Measurements from ENCODE around the gene ZNF492.
"Not testable (repeated sequence)": the region's sequence is repeated elsewhere in the genome, so short reads cannot be mapped to it uniquely, and the experiment has no call there.

ZNF492 gene

DNA sequence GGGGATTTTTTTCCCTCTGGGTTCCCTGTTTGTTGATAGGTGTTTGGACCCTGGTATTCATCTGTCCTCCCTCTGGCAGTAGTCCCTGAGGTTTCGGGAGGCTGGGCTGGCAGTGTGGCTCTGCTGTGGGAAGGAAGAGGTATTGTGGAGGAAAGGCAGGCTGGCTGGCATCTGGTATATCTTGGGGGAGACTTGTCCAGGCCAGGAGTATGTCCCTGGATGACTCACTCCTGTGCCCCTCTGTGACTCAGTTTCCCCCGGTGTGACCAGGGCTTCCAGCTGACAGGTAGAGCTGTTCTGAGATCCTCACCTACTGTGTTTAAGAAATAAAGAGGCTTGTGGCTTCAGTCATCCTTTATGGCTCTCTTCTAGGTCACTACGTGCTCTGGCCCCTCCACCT lies 14.2 kb upstream of the ZNF492 start:
- Histone ChIP-seq H3K27me3 (ENCODE audit: control insufficient read depth, insufficient read depth, low read length) (no peaks in the 10 kb centered on the region), H3K9me3 (ENCODE audit: control insufficient read depth, low read depth, low read length) (peaks cover 53% of the 10 kb centered on the region), H3K27ac (ENCODE audit: low read length) (no peak overlapping the region)

DNA sequence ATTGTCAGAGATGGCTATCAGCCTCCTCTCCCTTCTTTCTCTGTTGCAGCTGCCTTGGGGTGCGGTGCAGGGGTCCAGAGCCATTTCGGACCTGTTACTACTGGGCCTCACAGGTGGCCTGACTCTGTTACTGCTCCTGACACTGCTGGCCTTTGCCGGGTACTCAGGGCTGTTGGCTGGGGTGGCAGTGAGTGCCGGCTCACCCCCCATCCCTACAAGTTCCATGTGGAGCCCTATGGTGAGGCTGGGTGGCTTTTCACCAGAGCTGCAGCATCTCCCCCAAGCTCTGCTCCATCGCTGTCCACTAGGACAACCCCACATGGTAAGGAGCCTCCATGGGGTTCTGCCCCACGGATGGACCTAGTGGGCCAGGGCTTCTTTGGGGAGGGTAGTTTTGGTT lies 13.7 kb upstream of the ZNF492 start:
- no peaks in the 10 kb centered on the region for H3K27me3 ChIP-seq (ENCODE audit: control insufficient read depth, insufficient read depth, low read length)
- H3K9ac ChIP-seq (ENCODE audit: low read length), result no peak overlapping the region
- H3K4me3 ChIP-seq (ENCODE audit: low read length), result no peak overlapping the region
- H3K27ac ChIP-seq (ENCODE audit: low read length), result no peak overlapping the region
- H3K4me1 ChIP-seq (ENCODE audit: control insufficient read depth, low read depth, low read length), result no peaks in the 10 kb centered on the region
- H3K36me3 ChIP-seq (ENCODE audit: control insufficient read depth, low read depth, low read length), result no peaks in the 10 kb centered on the region
- H3K9me3 ChIP-seq (ENCODE audit: control insufficient read depth, low read depth, low read length), result peaks cover 54% of the 10 kb centered on the region

More for the DNA sequence above, 14.2 kb upstream of the ZNF492 start:
- no peaks in the 10 kb centered on the region for H3K36me3 ChIP-seq (ENCODE audit: control insufficient read depth, low read depth, low read length)
- H3K4me3 ChIP-seq (ENCODE audit: low read length), result no peak overlapping the region
- no peaks in the 10 kb centered on the region for H3K4me1 ChIP-seq (ENCODE audit: control insufficient read depth, low read depth, low read length)
- H3K9ac ChIP-seq (ENCODE audit: low read length), result no peak overlapping the region

GRCh38 chr19:22620912-22621311 lies 13.2 kb upstream of the ZNF492 start:
- Histone ChIP-seq H3K9me3 (ENCODE audit: control insufficient read depth, low read depth, low read length) (peaks cover 57% of the 10 kb centered on the region), H3K4me3 (ENCODE audit: low read length) (no peak overlapping the region), H3K27ac (ENCODE audit: low read length) (no peak overlapping the region), H3K27me3 (ENCODE audit: control insufficient read depth, insufficient read depth, low read length) (no peaks in the 10 kb centered on the region), H3K9ac (ENCODE audit: low read length) (no peak overlapping the region), H3K4me1 (ENCODE audit: control insufficient read depth, low read depth, low read length) (no peaks in the 10 kb centered on the region), H3K36me3 (ENCODE audit: control insufficient read depth, low read depth, low read length) (no peaks in the 10 kb centered on the region)

DNA sequence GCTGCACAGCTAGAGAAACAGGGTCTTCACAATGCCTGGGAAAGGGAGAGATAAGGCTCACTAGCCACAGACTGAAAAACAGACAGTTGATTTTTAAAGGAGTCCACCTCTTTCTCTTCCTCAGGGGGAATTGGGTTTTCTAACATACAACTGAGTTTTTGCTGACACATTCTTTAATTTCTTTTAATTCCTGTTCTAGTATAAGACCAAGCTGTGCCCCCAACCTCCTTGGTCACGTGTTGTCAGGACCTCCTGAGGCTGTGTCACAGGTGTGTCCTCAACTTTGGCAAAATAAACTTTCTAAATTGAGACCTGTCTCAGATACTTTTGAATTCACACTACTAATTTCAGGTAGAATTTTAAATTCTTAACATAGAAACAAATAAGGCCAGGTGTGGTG lies 12.1 kb upstream of the ZNF492 start:
- Histone ChIP-seq H3K4me1 (ENCODE audit: control insufficient read depth, low read depth, low read length) (no peaks in the 10 kb centered on the region), H3K9ac (ENCODE audit: low read length) (no peak overlapping the region), H3K9me3 (ENCODE audit: control insufficient read depth, low read depth, low read length) (peaks cover 59% of the 10 kb centered on the region), H3K4me3 (ENCODE audit: low read length) (no peak overlapping the region), H3K36me3 (ENCODE audit: control insufficient read depth, low read depth, low read length) (no peaks in the 10 kb centered on the region), H3K27me3 (ENCODE audit: control insufficient read depth, insufficient read depth, low read length) (no peaks in the 10 kb centered on the region), H3K27ac (ENCODE audit: low read length) (no peak overlapping the region)

DNA sequence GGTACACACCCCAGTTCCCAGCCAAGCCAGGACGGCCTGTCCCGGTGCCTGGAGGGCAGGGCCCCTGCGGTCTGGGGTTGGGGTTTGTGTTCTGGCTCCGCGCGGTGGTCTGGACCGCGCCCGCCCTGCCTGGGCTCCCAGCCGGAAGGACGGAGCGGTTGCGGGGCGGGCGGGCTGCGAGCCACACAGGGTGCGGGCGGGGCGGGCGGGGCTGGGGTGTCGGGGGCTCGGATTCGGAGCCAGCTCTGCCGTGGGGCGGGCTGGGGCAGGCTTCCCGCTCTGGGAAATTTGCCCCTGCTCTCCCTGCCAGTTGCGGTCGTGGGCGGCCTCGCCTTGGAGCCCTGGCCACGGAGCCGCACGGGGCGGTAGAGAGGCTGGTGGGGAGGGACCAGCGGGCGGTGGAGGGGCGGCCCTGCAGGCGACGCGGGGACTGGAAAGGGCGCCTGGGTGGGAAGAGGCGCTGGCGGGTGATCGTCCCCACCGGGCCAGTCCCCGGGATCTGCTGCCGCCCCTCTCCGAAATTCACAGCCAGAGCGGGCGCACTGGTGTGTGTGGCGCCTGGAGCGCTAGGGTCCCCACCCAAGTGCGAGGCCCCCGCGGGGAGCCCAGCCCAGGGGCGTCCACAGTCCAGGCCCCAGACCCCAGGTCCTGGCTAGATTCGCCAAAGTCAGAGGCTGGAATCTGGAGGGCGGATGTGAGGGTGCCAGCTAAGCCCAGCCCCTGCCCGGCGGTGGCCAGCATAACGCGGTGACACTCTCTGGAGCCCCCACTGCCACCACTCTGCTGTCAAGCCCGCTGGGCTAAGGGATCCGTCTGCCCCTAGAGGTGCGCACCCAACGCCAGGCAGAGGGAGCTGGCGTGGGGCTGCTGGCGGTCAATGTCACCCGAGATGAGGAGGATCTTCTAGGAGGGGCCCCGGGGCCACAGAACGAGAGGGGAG lies 11.0 kb upstream of the ZNF492 start:
- H3K36me3 ChIP-seq (ENCODE audit: control insufficient read depth, low read depth, low read length), result no peaks in the 10 kb centered on the region
- H3K4me1 ChIP-seq (ENCODE audit: control insufficient read depth, low read depth, low read length), result no peaks in the 10 kb centered on the region
- peaks cover 65% of the 10 kb centered on the region for H3K9me3 ChIP-seq (ENCODE audit: control insufficient read depth, low read depth, low read length)
- no peak overlapping the region for H3K9ac ChIP-seq (ENCODE audit: low read length)
- H3K27me3 ChIP-seq (ENCODE audit: control insufficient read depth, insufficient read depth, low read length), result no peaks in the 10 kb centered on the region
- H3K27ac ChIP-seq (ENCODE audit: low read length), result no peak overlapping the region
- no peak overlapping the region for H3K4me3 ChIP-seq (ENCODE audit: low read length)

DNA sequence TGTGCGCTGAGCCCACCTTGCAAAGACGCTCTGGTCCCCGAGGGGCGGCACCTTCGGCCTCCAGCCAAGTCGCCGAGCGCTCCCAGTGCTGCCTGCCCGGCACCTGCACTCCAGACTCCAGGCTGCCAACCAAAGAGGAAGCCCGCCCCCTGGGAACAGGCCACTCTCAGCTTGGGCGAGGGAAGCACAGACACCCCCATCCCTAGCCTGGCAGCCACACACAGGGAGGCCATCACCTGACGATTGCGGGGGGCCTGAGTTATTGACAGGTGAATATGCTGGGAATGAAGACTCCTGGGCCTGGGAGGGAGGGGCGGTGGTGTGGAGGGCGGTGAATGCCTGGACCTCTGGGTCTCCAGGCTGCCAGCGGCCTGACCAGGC lies 10.3 kb upstream of the ZNF492 start:
- H3K4me1 ChIP-seq (ENCODE audit: control insufficient read depth, low read depth, low read length), result no peaks in the 10 kb centered on the region
- no peak overlapping the region for H3K9ac ChIP-seq (ENCODE audit: low read length)
- H3K9me3 ChIP-seq (ENCODE audit: control insufficient read depth, low read depth, low read length), result peaks cover 67% of the 10 kb centered on the region
- no peak overlapping the region for H3K4me3 ChIP-seq (ENCODE audit: low read length)
- H3K36me3 ChIP-seq (ENCODE audit: control insufficient read depth, low read depth, low read length), result no peaks in the 10 kb centered on the region
- H3K27me3 ChIP-seq (ENCODE audit: control insufficient read depth, insufficient read depth, low read length), result no peaks in the 10 kb centered on the region
- no peak overlapping the region for H3K27ac ChIP-seq (ENCODE audit: low read length)

GRCh38 chr19:22625266-22626035 lies 8.7 kb upstream of the ZNF492 start:
- Histone ChIP-seq H3K9me3 (ENCODE audit: control insufficient read depth, low read depth, low read length) (peaks cover 58% of the 10 kb centered on the region), H3K36me3 (ENCODE audit: control insufficient read depth, low read depth, low read length) (no peaks in the 10 kb centered on the region), H3K4me3 (ENCODE audit: low read length) (no peak overlapping the region), H3K4me1 (ENCODE audit: control insufficient read depth, low read depth, low read length) (no peaks in the 10 kb centered on the region), H3K27ac (ENCODE audit: low read length) (no peak overlapping the region), H3K9ac (ENCODE audit: low read length) (no peak overlapping the region), H3K27me3 (ENCODE audit: control insufficient read depth, insufficient read depth, low read length) (no peaks in the 10 kb centered on the region)

GRCh38 chr19:22627526-22627925 lies 6.6 kb upstream of the ZNF492 start:
- Histone ChIP-seq H3K27ac (ENCODE audit: low read length) (no peak overlapping the region), H3K4me3 (ENCODE audit: low read length) (no peak overlapping the region), H3K36me3 (ENCODE audit: control insufficient read depth, low read depth, low read length) (no peaks in the 10 kb centered on the region), H3K9me3 (ENCODE audit: control insufficient read depth, low read depth, low read length) (peaks cover 49% of the 10 kb centered on the region), H3K27me3 (ENCODE audit: control insufficient read depth, insufficient read depth, low read length) (no peaks in the 10 kb centered on the region), H3K9ac (ENCODE audit: low read length) (no peak overlapping the region), H3K4me1 (ENCODE audit: control insufficient read depth, low read depth, low read length) (no peaks in the 10 kb centered on the region)

DNA sequence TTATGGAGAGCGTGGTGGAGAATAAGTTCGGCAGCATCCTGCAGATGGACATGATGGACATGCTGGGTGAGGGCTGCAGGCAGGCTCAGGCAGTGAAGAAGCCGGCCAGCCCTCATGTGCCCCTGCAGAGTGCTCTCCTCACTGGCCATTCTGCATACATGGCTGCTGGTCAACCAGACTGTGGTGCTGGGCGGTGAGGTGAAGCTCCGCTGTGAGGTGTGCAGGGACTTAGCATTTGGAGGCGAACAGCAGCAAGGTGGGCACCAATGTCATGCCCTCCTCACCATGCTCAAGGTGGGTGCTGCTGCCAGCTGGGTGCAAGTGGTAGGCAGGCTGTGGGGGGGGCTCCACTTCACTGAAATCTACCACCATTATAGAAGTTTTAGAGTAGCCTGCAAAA lies 5.7 kb upstream of the ZNF492 start:
- H3K9me3 ChIP-seq (ENCODE audit: control insufficient read depth, low read depth, low read length), result peaks cover 58% of the 10 kb centered on the region
- H3K27me3 ChIP-seq (ENCODE audit: control insufficient read depth, insufficient read depth, low read length), result no peaks in the 10 kb centered on the region
- no peaks in the 10 kb centered on the region for H3K4me1 ChIP-seq (ENCODE audit: control insufficient read depth, low read depth, low read length)
- H3K4me3 ChIP-seq (ENCODE audit: low read length), result no peak overlapping the region
- H3K9ac ChIP-seq (ENCODE audit: low read length), result no peak overlapping the region
- H3K27ac ChIP-seq (ENCODE audit: low read length), result no peak overlapping the region
- no peaks in the 10 kb centered on the region for H3K36me3 ChIP-seq (ENCODE audit: control insufficient read depth, low read depth, low read length)

DNA sequence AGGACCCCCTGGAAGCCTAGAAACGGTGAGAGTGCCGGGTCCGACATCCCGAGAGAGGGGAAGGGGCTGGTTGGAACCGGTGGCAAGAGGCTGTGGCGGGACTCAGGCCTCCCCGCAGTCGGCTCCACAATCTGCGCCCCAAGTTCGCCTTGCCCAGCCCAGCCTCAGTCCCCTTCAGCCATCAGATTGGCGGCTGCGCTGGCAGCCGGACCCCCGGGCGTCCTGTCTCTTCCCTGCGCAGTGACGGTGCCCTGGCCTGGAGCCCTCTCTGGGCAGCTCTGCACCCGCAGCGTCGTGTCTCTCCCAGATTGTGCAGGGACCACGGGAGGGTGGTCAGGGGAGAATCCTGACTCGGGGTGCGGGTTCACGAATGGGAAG lies 315 bp downstream of the ZNF492 start:
- Histone ChIP-seq H3K9me3 (ENCODE audit: control insufficient read depth, low read depth, low read length) (peaks cover 36% of the 10 kb centered on the region), H3K27me3 (ENCODE audit: control insufficient read depth, insufficient read depth, low read length) (no peaks in the 10 kb centered on the region), H3K4me1 (ENCODE audit: control insufficient read depth, low read depth, low read length) (no peaks in the 10 kb centered on the region), H3K9ac (ENCODE audit: low read length) (no peak overlapping the region), H3K4me3 (ENCODE audit: low read length) (no peak overlapping the region), H3K36me3 (ENCODE audit: control insufficient read depth, low read depth, low read length) (no peaks in the 10 kb centered on the region), H3K27ac (ENCODE audit: low read length) (no peak overlapping the region)

GRCh38 chr19:22685493-22685892 lies 51.4 kb downstream of the ZNF492 start:
- H3K36me3 ChIP-seq (ENCODE audit: control insufficient read depth, low read depth, low read length); H3K4me3 ChIP-seq (ENCODE audit: low read length); H3K9ac ChIP-seq (ENCODE audit: low read length); H3K27ac ChIP-seq (ENCODE audit: low read length); H3K27me3 ChIP-seq (ENCODE audit: control insufficient read depth, insufficient read depth, low read length); H3K4me1 ChIP-seq (ENCODE audit: control insufficient read depth, low read depth, low read length): not testable (repeated sequence)
- peaks cover 53% of the 10 kb centered on the region for H3K9me3 ChIP-seq (ENCODE audit: control insufficient read depth, low read depth, low read length)
